ENCODE measurements around the gene TUBB3.

- TF ChIP-seq CTCF (IDR thresholded peaks at IDR 0.05) (no peak), MAX (CRISPR knock-in tag; IDR thresholded peaks at IDR 0.05) (no peak), HMGA2 (CRISPR knock-in tag; IDR thresholded peaks at IDR 0.05) (no peak), USF2 (CRISPR knock-in tag; IDR thresholded peaks at IDR 0.05) (no peak), SP1 (CRISPR knock-in tag; conservative IDR thresholded peaks at IDR 0.05) (no peak), USF1 (CRISPR knock-in tag; IDR thresholded peaks at IDR 0.05) (no peak), ZBTB43 (CRISPR knock-in tag; IDR thresholded peaks at IDR 0.05) (no peak), RELA (CRISPR knock-in tag; IDR thresholded peaks at IDR 0.05; ENCODE audit: borderline replicate concordance) (no peak)
Measured at GRCh38 chr16:89931305-89931896, 8.3 kb downstream of the TUBB3 start.

Data from WTC11 (cell line).